Esophagus squamous epithelium (tissue), 5 donors: ENCODE data around the gene UNC13C. TPM values are rescaled to one million over a fixed set of nuclear protein-coding genes. Genes with fewer than 3 reads are reported as not detected.

Experiments
- DNase-seq: peaks from one replicate; lab custom pipeline; 2025; lab: John Stamatoyannopoulos, UW
- H3K27ac ChIP-seq, 4 donors: fragments of 200-600 bp; sonication (generic); one replicate each; pipeline ENCODE4 v1.5.1; 2016 to 2019; ENCODE audit warnings: mild to moderate bottlenecking in 1 of 4
- H3K27me3 ChIP-seq, 4 donors: fragments of 200-600 bp; sonication (generic); 1 replicate in 3 of 4; 2 replicates in 1 of 4; pipeline versions ENCODE4 v1.5.1 to v1.6.0; 2017 to 2021; ENCODE audit warnings: antibody characterized with exemption in 1 of 4
- H3K36me3 ChIP-seq, 3 donors: fragments of 200-600 bp; sonication (generic); one replicate each; pipeline ENCODE4 v1.5.1; 2016 to 2019
- H3K4me1 ChIP-seq, 3 donors: fragments of 200-600 bp; sonication (generic); one replicate each; pipeline ENCODE4 v1.5.1; 2017 to 2019
- H3K4me3 ChIP-seq, 4 donors: fragments of 200-600 bp; sonication (generic); 1 replicate in 3 of 4; 2 replicates in 1 of 4; pipeline ENCODE4 v1.5.1; 2016 to 2019; ENCODE audit warnings: mild to moderate bottlenecking in 2 of 4, moderate library complexity in 1 of 4
- H3K9me3 ChIP-seq, 3 donors: fragments of 200-600 bp; sonication (generic); one replicate each; pipeline ENCODE4 v1.5.1; 2016 to 2019
- CTCF ChIP-seq, 6 experiments: fragments of 450-650 bp in 4 of 6; fragments of 200-600 bp in 2 of 6; sonication (generic) in 2 of 6; IDR thresholded peaks; one replicate each; pipeline ENCODE4 v1.5.1; 2016 to 2019; ENCODE audit warnings: antibody characterized with exemption in 6 of 6, mild to moderate bottlenecking in 4 of 6, moderate library complexity in 4 of 6
- POLR2A ChIP-seq, 4 donors: fragments of 450-650 bp; IDR thresholded peaks; one replicate each; pipeline ENCODE4 v1.6.1; 2017; ENCODE audit warnings: antibody characterized with exemption in 4 of 4, mild to moderate bottlenecking in 4 of 4, moderate library complexity in 3 of 4
- WGBS, 2 donors: methylation state at CpG; one replicate each; pipeline ENCODE4 v1.1.5; 2018; 5-methylcytosine and 5-hydroxymethylcytosine counted together
- intact Hi-C: fragments of 100-400 bp; cut with DNase I; formaldehyde crosslinking; loops from one replicate; pipeline ENCODE4 v1.15.0; 2022
- total RNA-seq, 4 donors: library from RNA; depleted of rRNA; stranded (reverse); fragments of >200 nt; gene quantifications; one replicate each; pipeline ENCODE4 v1.1.0, GENCODE V29; 2016
- donor health status: DM: yes; HTN: yes; CAD: no.

UNC13C gene
- total RNA-seq, 4 donors from 2014 or later: 0.18 to 0.19 TPM; not detected in 2

- DNase-seq: no peak
- no peaks in the 10 kb centered on the region for H3K4me1 ChIP-seq
- no peaks in the 10 kb centered on the region for H3K27me3 ChIP-seq
- H3K27ac ChIP-seq: no peak overlapping the region
- WGBS, 2 donors: 16 to 50% methylated on average over 1 of the region's 1 CpG
- H3K36me3 ChIP-seq: no peaks in the 10 kb centered on the region
- intact Hi-C loops: no loop called here
- TF ChIP-seq CTCF (IDR thresholded peaks at IDR 0.05): no peak
- TF ChIP-seq POLR2A (IDR thresholded peaks at IDR 0.05): no peak
- H3K9me3 ChIP-seq: no peaks in the 10 kb centered on the region
- no peak overlapping the region for H3K4me3 ChIP-seq
Observed at GRCh38 chr15:54322341-54322740, 344.1 kb downstream of the UNC13C start.

DNA sequence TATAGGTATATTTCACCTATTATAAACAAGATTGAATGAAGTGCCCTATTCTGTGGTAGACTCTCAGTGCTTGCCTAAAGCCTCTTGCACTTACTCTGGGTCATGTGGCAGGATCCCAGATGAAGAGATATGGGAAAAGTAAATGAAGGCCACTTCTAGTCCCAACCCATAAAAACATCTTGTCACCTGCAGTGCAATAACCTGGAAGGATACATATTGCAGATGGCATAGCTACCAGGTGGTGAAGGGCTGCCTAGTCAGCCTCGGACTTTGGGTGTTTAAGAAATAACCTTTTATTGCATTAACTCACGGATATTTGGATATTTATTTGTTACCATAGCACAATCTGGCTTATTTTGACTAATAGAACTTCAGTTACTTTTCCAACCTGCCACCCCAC is 367.1 kb downstream of the UNC13C start:
- intact Hi-C loops: no loop called here
- TF ChIP-seq CTCF (IDR thresholded peaks at IDR 0.05) (no peak), POLR2A (IDR thresholded peaks at IDR 0.05) (no peak)
- H3K27ac ChIP-seq: no peak overlapping the region
- no peaks in the 10 kb centered on the region for H3K9me3 ChIP-seq
- H3K36me3 ChIP-seq: no peaks in the 10 kb centered on the region
- no peak for DNase-seq
- H3K27me3 ChIP-seq: no peaks in the 10 kb centered on the region
- no peak overlapping the region for H3K4me3 ChIP-seq
- WGBS, 2 donors: 71 to 80% methylated on average over 2 of the region's 2 CpGs
- no peaks in the 10 kb centered on the region for H3K4me1 ChIP-seq

GRCh38 chr15:54345827-54346226 is 367.6 kb downstream of the UNC13C start:
- Histone ChIP-seq H3K9me3 (no peaks in the 10 kb centered on the region), H3K27me3 (no peaks in the 10 kb centered on the region), H3K27ac (no peak overlapping the region), H3K4me1 (no peaks in the 10 kb centered on the region), H3K4me3 (no peak overlapping the region), H3K36me3 (no peaks in the 10 kb centered on the region)
- TF ChIP-seq CTCF (IDR thresholded peaks at IDR 0.05) (no peak), POLR2A (IDR thresholded peaks at IDR 0.05) (no peak)
- intact Hi-C loops: no loop called here
- WGBS, 2 donors: 76 to 77% methylated on average over 7 of the region's 7 CpGs
- DNase-seq: no peak

DNA sequence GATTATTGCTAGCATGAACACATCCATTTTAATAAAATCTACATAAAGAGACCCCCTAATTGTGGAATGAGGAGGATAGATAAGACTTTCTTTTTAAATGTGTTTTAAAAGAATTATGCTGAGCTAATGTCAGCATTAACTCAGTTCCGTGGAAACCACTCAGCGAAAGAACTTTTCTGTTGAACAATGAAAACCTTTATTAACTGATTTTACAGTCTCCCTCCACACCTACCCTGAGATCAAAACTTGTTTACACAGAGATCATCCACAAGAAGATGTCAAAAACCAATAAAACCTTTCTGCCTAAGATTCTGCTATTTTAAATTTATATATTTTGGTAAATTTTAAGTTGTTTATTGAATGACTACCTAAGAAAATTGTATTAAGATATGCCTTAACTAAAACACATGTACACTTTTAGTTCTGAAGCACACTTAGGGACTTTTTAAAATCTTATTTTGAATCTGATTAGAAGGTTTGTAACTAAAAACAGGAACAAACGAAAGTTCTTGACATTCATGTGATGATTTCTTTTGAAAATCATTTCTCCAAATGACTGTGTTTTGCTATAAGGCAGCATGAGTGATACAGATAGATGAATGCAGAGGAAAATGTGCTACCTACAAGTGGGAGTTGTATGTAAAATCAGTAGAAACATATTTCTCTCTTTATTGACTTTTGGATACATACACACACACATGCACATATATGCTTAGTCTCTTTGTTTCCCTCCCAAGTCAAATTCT is 369.0 kb downstream of the UNC13C start:
- Histone ChIP-seq H3K27me3 (no peaks in the 10 kb centered on the region), H3K4me1 (no peaks in the 10 kb centered on the region), H3K4me3 (no peak overlapping the region), H3K9me3 (no peaks in the 10 kb centered on the region), H3K36me3 (no peaks in the 10 kb centered on the region), H3K27ac (no peak overlapping the region)
- DNase-seq: no peak
- TF ChIP-seq CTCF (IDR thresholded peaks at IDR 0.05) (no peak), POLR2A (IDR thresholded peaks at IDR 0.05) (no peak)
- WGBS, 2 donors: 33 to 45% methylated on average over 3 of the region's 3 CpGs
- intact Hi-C loops: no loop called here

DNA sequence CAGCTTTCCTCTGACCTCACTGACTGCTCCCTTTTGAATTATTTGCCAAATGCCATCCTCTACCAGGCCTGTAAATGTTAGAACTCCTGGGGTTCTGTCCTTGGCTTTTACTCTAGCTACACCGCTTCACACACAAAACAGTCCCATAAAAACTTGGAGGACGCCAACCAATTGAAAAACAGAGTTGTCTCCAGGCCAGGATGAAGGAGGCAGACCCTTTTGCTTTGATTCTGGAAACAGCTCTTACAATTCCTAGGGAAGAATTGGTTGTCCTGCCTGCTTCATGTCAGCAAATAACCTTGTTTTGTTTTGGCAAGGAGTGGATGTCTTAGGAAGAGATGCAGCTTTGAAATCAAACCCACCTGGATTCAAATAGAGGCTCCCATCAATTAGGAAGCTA is 375.5 kb downstream of the UNC13C start:
- H3K9me3 ChIP-seq: no peaks in the 10 kb centered on the region
- no peak overlapping the region for H3K27ac ChIP-seq
- no peak for TF ChIP-seq CTCF (IDR thresholded peaks at IDR 0.05)
- no peak for TF ChIP-seq POLR2A (IDR thresholded peaks at IDR 0.05)
- 71 to 72% methylated on average over 2 of the region's 2 CpGs for WGBS, 2 donors
- intact Hi-C loops: no loop called here
- no peaks in the 10 kb centered on the region for H3K36me3 ChIP-seq
- H3K4me3 ChIP-seq: no peak overlapping the region
- DNase-seq: no peak
- no peaks in the 10 kb centered on the region for H3K27me3 ChIP-seq
- no peaks in the 10 kb centered on the region for H3K4me1 ChIP-seq
